Stimulated activated CD4-positive, alpha-beta T cell treated with anti-CD3 and anti-CD28 coated beads, Interleukin-4, amount 100 ng/mL, for 24 hours (primary cell): ENCODE results near the gene MGAT5.

ENCODE experiments used
- DNase-seq: peaks from one replicate; pipeline ENCODE4 v3.0.0-alpha.2; 2020

Gene MGAT5

DNA sequence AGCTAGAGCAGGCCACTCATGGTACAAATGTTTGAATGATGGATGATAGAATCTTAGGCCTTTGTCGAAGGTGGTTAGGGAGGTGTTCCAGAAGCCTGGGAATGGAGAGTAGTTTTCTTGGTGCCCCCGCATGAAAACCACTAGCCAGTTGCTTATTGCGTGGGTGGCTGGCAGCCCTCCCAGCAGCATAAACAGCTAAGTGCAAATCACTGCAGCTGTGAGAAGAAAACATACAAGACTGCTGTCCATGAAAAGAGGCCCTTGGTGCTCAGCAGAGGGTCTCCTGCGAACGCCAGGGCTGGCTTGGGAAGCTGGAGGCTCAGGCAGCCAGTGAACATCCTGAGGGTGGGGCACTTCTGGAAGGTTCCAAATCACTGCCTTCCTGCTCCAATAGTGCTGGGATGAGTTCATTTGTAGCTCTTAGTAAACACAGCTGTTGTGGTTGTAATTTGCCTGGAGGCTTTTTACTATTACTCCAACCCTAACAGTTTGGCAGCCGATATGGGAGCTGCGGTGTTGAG lies 118.8 kb downstream of the MGAT5 start:
- DNase-seq, result no peak

DNA sequence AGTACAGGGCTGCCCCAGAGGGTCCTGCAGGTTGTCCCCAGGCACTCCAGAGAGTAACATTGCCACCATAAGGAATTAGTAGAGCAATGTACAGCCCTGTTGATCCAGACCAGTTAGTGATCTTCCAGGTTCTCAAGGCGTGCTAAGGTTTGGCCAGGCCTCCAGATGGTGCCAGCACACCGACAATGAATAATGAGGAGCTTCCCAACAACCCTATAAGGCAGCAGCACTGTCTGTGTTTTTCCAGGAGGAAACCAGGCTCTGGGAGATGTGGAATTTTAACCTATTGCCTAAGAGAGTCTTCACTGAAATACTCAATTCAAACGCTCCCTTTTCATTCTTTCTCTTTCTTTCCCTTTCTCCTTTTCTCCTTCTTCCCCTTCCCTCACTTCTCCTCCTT lies 122.1 kb downstream of the MGAT5 start:
- DNase-seq, result no peak

DNA sequence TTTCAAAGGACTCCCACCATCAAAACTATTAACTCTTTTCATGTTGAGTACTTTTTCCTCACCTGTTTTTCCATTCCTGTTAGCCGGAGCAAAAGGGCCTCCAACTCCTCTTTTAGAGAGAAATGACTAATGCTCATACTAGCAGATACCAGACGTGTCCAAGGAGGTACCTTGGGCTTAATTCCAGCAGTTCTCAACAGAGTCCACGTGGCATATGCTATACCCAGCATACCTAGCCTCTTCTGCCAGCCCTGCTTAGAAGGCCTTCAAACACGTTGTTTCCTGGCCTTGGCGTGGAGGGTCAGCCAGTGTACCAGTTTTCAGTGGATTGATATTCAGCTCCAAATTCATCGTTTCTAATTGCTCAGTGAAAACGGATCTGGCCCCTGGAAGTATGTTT lies 123.9 kb downstream of the MGAT5 start:
- DNase-seq, result no peak

DNA sequence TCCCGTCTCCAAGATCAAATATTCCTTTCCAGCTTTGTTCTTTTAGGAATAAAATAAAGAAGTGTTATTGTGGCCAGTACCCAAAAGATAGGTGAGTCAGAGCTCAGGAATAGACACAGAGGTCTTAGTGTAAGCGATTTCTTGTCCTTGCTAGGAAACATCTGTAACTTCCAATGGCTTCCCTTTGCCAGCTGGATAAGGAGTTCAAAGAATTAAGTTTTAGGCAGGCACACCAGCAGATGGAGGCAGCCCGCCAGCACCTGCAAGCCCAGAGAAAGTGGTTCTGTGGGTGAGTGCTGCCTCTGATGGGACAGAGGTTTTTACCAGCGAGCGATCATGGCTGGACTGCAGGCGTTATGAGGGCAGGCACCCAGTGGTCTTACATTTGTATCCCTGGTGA lies 125.4 kb downstream of the MGAT5 start:
- no peak for DNase-seq

DNA sequence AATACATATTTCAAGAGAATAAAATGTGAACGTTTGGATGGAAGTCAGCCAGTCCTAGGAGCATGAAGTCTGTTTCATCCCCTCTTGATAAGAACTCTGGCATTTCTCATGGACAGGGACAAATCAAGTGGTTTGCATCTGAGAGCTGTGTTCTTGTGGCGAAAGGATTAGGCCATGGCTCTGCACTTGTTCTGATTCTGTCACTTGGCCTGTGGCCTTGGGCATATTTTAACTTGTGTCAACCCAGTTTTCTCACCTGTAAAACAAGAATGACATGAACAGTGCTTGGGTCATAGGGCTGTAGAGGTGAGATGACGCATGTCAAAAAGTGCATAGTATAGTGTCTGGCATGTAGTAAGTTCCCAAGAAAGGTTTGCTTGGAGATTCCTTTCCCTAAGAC lies 125.8 kb downstream of the MGAT5 start:
- DNase-seq, result no peak

DNA sequence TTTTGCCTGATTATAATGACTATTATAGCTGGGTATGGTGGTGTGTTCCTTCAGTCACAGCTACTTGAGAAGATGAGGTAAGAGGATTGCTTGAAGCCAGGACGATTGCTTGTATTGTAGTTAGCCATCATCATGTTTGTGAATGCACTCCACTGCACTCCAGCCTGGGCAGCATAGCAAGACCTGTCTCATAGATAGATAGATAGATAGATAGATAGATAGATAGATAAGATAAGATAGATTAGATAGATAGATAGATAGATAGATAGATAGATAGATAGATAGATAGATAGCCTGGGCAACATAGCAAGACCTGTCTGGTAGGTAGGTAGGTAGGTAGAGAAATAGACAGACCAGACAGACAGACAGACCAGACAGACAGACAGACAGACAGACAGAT lies 127.3 kb downstream of the MGAT5 start:
- no peak for DNase-seq

DNA sequence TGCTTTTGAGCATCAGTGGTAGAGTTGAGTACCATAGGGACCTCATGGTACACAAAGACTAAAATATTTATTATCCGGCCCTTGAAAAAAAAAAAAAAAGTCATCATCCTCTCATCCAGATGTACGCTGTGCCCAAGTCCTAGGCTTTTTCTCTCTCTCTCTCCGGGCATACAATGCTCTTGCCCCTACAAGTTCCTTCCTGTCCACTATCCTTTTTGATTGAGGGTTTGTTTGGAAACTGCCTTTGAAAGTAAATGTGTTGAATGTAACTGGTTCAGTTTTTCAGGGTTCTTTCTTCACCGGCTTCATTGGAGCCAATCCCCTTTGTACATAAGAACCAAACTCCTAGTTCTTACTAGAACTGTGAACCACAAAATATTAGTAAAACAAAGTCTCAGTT lies 130.3 kb downstream of the MGAT5 start:
- DNase-seq, result no peak

DNA sequence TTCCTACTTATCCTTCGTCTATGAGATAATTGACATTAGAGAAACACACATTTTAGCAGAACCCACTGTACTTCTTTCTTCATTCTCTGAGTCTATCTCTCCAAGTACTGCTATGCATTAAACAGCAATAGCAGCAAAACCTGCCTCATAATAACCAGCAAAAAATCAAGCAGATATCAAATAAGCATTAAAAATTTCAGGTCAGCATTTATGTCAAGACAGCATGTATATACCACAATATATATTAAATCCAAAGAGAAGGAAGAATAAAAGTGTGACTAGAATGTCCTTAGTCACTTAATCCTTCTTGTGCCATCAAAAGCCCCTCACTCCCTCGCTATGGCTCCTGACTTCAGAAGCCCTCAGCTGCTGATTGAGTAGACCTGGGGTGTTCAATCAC lies 131.3 kb downstream of the MGAT5 start:
- DNase-seq, result no peak

DNA sequence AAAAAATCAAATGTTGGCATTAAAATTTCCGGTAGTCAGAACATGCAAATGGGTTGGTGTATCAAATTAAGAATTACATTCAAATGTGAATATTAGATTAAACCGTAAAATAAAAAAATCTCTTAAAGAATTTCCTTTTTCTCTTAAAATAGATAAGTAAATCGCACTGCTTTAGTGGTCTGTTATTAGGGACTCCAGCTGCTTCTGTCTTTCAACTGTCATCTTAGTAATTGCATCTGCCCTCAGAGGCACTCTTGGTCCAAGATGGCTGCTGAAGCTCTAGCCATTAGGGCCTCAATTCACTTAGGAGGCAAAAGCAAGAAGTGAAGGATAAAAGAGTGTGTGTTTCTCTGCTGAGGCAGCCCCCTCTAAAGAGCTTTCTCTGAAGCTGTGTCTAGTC lies 132.4 kb downstream of the MGAT5 start:
- no peak for DNase-seq

DNA sequence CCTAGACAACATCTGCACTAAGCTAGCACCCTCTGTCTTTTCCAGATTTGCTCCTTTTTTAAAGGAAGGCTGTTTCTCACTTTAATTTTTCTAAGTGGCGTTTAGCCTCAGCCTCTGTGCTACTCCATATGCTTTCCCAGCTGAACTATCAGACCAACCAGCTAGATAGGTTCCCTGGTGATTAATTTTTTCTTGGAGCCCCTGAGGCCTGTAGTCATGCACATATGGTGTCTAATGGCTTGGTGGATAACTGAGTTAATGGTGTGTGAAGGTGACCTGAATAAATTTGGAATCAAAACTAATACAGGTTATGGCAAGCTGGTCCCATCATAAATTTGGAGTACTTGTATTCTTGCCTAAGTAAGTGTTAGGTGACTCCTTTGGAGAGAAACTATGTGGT lies 135.5 kb downstream of the MGAT5 start:
- DNase-seq, result no peak

DNA sequence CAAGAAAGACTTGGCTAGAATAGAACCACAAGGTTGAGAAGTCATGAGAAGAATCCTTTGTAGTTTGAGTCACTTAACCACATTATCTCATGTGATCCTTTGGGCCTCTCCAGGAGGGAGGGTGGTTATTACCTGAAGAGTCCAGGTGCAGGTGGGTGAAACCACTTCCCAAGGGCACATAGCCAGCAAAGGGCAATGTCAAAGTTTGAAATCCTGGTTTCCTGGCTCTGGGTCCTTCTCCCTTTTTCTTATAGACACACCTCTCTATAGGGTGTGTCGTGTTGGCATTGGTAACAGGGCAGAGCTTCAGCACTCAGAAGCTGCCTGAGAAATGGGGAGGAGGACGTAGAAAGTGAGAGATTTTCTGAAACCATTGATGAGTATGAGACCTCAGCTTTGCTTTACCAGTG lies 137.9 kb downstream of the MGAT5 start:
- no peak for DNase-seq

DNA sequence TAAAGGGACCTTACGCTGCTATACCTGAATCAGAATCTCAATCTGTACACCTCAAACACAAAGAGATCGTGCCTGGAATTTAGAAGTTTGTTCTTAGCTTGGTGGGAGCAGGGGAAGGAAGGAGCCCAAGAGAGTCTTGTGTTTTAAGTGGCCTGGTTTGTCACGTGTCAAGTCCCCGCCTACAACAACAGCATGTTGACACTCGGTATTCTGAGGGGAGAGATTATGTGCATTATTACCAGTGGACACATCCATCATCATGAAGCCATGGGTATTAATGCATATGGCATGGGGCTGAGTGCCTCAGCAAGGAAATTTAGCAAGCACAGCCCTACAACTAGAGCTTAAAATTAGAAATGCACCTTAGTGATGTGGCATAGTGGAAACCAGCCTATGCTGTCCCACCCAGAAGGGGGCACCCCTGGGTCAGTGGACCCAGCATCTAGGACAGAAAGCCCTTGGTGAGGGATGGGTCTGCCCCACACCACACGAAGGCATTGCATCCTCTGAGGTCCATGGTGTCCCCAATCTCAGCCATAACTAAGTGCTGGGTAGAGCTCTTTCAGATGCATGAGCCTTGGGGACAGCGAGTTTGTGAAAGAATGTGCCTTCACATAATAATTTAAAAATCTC lies 138.7 kb downstream of the MGAT5 start:
- DNase-seq, result no peak

DNA sequence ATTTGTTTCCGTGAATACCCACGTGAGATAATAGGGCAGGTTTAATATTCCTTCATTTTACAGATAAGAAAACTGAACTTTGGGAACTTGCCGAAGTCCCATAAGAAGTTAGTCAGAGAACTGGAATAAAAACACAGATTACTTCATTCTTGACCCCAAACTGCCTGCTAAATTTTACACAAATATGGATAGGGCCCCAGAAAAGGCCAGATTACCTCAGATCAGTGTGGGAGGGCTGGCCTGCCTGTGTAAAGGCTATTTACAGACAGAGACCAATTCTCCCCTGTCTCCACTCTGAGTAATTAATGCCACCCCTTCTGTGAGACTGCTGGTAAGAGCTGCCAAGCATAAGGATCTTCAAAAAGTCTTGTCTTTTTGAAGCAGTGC lies 139.2 kb downstream of the MGAT5 start:
- DNase-seq, result no peak

DNA sequence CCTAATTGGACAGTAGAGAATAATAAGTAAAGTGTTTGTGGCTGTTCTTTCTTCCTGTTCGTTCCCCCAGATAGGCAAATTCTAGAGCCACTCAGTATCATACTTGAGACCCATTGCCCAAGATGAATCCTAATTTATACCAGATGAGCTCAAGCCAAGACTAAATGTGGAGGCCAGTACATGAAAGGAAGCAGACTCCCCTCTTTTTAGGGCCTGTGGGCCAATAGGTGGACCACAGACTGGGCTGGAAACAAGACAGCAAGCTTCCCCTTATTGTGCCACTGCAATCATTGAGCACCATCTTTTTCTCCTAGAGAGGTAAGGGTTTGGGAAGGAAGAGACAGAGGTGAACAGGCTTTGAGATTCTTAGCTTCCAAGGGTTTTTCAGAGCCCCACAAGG lies 141.9 kb downstream of the MGAT5 start:
- DNase-seq, result no peak

DNA sequence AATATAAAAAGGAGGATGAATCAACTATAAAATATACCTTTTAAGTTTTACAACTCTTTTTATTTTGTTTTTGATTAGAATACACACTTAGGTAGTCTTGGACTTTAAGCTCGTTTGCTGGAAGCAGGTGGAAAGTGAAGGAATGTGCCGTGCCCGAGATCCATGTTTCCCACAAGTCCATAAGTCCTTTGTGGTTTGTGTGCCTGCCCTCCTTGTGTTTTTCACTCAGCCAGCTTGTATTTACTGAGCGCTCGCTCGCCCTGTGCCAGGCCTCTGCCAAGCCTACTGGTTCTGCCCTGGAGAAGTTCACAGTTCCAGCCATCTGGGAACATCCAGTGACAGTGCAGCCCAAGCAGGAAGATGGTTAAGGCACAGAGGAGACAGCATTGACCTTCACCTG lies 142.6 kb downstream of the MGAT5 start:
- no peak for DNase-seq

DNA sequence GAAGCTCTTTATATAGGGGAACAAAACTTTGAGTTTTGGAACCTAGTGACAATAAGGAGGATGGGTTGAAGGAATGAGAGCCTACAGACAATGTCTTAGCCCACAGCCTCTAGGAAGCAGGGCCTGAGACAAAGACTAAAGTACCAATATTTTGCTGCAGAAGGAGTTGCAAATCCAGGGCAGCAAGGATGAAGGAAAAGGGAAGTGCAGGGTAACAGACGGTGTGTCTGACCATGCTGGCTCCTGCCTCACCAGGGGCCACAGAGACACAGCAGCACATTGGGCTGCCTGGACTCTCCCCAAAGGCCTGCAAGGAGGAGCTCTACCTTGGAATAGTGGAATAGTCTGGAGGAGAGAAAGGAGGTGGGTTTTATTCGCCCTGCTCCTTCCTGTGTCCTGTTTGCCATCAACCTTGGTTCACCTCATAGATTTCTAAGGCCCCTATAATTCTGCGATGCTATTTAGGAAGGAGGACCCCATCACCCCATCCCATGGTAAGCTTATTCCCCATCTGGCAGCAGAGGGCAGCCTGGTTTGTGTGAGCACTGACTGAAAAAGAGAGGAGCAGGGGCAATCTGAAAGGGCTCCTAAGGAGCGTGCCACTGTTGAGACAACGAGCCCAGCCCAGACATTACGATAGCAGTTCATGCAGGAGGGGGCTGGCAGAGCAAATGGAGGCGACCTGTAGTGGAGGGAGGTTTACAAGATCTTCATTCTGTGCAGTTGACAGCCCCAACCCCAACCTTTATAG lies 143.4 kb downstream of the MGAT5 start:
- no peak for DNase-seq

DNA sequence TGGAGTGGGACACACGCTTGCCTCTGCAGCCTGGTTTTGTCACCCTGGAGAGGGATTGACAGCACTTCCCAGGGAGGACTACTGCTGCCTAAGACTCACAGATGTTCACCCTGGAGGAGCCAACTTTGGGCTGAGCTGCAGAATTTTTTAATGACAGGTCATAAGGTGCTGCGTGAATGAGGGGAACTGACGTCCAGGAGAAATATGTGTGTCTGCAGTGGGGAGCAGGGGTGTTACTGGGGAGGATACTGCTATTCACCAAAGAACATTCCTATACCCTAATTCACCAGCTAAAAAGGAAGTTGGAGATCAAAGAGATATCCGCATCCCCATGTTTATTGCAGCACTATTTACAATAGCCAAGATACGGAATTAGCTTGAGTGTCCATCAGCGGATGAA lies 144.4 kb downstream of the MGAT5 start:
- no peak for DNase-seq

DNA sequence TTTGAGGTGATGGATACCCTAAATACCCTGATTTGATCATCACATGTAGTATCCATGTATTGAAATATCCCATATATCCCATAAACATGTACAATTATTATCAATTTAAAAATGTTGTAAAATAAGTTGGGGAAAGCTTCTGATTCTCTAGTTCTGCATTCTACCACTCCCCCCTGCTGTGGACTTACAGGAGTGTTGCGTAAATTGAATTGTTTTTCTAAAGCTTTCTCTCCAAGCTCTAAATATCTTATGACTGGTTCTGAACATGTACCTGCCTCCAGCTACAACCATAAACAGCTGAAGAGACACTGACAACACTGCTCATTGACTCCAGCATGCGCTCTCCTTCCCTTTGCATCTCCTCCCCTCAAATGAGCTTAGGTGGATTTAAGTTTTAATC lies 145.2 kb downstream of the MGAT5 start:
- no peak for DNase-seq

DNA sequence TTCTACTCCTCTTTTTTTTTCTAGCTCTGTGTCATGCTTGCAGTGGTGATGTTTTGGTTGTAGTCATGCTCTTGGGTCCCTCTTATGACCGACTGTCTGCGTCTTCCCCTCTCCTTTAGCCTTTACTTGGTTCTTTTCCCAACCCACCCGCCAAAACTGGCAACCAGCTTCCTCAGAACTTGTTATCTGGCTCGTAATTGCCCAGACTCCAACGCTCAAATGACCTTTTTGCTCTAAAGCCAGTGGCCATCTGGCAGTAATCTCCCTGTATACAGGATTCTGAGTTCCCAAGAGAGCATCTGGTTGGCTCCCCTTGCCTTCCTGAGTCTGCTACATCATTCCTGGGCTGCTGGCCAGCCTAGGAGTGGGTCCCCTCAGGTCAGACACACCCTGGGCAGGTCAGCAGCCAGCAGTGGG lies 147.2 kb downstream of the MGAT5 start:
- DNase-seq, result no peak

DNA sequence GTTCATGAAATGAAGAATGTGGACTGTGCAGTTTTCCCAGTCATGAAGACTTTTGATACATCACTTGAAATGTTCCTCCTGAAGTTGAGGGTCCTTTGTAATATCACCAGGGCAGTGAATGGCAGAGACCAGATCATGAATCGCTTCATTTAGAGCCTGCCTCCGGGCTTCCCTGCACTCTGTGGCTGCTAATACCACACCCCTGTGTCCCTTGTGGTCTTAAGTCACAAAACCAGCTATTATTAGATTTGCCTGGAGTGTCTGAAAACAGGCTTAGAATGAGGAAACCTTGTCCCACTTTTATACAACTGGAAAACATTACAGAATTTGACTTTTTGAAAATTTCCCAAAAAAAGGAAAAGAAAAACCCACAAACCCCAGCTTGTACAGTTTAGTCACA lies 147.9 kb downstream of the MGAT5 start:
- no peak for DNase-seq

DNA sequence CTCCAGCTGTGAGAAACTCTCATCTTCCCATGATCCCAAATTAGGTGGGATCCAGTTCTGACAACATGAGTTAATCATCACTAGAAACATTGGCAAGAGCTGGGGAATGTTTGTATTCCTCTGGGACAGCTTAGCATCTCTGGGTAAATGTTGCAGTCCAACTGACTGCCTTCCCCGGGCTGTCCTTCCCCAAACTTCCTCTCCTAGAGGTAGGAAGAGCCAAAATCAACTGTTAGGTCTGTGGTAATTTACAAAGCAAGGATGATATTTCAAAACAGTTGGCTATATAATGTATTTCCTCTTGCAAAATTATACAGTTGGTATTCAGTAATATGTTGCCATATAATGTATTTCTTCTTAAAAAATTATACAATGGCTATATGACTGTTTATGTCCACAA lies 148.5 kb downstream of the MGAT5 start:
- no peak for DNase-seq

DNA sequence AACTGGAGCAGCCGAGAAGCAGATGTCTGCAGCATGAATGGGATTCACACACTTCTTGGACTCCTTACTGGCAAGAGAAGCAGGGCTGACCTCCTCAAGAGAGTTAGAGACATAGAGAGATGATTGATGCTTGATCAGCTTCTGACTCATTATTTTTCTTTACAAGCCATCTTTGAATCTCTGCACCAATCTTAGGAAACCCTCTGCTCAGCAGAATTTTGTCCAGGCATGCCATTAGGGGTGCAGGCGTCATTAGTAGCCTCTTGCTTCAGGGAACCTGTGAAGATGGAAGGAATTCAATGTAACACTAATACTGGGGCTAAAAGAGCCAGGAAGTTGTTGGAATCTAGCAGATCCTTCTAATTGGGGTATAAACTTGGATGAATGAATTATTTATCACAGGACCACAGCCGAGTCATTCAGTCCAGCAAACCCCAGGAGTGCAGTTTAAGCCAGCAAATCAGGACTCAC lies 151.8 kb downstream of the MGAT5 start:
- DNase-seq, result no peak

DNA sequence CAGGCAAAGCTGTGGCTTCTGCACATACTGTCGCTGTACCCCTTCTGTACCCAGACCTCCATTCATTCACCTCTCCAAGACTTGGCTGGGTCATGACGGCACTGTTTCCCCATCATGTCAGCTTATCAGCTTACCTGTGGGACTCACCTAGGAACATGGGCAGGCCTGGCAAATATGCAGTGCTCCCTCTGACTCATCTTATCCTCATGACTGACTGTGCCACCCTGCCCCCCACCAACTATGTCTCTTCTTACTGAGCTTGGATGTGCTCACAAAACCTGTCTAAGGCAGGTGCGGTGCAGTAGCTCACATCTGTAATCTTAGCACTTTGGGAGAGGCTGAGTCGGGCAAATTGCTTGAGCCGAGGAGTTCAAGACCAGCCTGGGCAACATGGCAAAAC lies 152.4 kb downstream of the MGAT5 start:
- no peak for DNase-seq

DNA sequence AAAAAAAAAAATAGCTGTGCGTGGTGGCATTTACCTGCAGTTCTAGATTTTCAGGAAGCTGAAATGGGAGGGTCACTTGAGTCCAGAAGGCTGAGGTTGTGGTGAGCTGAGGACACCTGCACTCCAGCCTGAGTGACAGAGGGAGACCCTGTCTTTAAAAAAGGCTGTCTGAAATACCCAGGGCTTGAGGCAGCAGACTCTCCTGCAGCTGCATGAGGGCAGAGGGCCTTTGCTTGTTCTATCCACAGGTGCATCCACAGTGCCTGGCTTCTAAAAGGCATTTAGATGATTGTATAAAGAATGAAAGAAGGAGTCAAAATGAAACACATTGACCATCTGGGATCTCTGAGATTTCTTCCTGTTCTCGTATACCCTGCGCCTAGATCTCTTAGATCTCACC lies 152.9 kb downstream of the MGAT5 start:
- no peak for DNase-seq
